Measurements from ENCODE around the gene HSF4. TPM values are rescaled to one million over a fixed set of nuclear protein-coding genes. Genes with fewer than 3 reads are reported as not detected.

HSF4 gene
- total RNA-seq, 1 experiment from 2014 or later: 2.2 TPM

DNA sequence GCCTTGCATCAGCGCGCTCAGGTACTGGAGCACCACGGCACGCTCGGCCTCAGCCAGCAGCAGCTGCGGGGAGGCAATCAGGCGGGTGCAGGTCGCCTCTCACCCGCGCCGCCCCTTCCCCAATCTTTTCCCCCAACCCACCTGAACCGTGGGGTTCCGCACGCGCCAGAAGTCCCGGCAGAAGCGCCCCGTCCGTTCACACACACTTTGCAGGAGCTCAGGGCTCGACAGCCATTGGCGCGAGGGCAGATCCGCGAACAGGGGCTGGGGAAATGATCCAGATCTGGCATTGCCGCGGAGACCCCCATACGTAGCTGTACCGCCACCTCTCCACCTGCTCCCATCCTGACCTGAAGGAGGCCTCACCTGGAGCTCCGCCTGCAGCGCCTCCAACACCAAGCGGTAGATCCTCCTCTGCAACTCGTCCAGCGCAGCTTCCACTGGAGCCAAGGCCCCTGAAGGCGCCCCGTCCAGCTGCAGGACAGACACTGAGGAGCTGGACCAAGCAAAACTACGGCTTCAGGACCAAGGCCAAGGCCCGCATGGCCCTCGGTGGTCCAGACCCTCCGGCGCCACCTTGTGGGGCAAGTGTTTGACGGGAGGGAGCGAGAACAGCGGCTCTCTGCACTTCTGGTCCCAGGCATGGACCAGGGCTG, 20.6 kb downstream of the HSF4 start (continued):
- TF ChIP-seq, protein P1, sequence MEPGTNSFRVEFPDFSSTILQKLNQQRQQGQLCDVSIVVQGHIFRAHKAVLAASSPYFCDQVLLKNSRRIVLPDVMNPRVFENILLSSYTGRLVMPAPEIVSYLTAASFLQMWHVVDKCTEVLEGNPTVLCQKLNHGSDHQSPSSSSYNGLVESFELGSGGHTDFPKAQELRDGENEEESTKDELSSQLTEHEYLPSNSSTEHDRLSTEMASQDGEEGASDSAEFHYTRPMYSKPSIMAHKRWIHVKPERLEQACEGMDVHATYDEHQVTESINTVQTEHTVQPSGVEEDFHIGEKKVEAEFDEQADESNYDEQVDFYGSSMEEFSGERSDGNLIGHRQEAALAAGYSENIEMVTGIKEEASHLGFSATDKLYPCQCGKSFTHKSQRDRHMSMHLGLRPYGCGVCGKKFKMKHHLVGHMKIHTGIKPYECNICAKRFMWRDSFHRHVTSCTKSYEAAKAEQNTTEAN (CRISPR knock-in tag; IDR thresholded peaks at IDR 0.05): no peak
- TF ChIP-seq, protein P2, sequence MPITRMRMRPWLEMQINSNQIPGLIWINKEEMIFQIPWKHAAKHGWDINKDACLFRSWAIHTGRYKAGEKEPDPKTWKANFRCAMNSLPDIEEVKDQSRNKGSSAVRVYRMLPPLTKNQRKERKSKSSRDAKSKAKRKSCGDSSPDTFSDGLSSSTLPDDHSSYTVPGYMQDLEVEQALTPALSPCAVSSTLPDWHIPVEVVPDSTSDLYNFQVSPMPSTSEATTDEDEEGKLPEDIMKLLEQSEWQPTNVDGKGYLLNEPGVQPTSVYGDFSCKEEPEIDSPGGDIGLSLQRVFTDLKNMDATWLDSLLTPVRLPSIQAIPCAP (CRISPR knock-in tag; IDR thresholded peaks at IDR 0.05): no peak
- TF ChIP-seq, protein P3, sequence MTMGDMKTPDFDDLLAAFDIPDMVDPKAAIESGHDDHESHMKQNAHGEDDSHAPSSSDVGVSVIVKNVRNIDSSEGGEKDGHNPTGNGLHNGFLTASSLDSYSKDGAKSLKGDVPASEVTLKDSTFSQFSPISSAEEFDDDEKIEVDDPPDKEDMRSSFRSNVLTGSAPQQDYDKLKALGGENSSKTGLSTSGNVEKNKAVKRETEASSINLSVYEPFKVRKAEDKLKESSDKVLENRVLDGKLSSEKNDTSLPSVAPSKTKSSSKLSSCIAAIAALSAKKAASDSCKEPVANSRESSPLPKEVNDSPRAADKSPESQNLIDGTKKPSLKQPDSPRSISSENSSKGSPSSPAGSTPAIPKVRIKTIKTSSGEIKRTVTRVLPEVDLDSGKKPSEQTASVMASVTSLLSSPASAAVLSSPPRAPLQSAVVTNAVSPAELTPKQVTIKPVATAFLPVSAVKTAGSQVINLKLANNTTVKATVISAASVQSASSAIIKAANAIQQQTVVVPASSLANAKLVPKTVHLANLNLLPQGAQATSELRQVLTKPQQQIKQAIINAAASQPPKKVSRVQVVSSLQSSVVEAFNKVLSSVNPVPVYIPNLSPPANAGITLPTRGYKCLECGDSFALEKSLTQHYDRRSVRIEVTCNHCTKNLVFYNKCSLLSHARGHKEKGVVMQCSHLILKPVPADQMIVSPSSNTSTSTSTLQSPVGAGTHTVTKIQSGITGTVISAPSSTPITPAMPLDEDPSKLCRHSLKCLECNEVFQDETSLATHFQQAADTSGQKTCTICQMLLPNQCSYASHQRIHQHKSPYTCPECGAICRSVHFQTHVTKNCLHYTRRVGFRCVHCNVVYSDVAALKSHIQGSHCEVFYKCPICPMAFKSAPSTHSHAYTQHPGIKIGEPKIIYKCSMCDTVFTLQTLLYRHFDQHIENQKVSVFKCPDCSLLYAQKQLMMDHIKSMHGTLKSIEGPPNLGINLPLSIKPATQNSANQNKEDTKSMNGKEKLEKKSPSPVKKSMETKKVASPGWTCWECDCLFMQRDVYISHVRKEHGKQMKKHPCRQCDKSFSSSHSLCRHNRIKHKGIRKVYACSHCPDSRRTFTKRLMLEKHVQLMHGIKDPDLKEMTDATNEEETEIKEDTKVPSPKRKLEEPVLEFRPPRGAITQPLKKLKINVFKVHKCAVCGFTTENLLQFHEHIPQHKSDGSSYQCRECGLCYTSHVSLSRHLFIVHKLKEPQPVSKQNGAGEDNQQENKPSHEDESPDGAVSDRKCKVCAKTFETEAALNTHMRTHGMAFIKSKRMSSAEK (CRISPR knock-in tag; IDR thresholded peaks at IDR 0.05; ENCODE audit: borderline replicate concordance): no peak
- no peak; the same call in 1 of the 2 replicates for TF ChIP-seq EMX1 (CRISPR knock-in tag; IDR thresholded peaks at IDR 0.05)
- TF ChIP-seq, protein P4, sequence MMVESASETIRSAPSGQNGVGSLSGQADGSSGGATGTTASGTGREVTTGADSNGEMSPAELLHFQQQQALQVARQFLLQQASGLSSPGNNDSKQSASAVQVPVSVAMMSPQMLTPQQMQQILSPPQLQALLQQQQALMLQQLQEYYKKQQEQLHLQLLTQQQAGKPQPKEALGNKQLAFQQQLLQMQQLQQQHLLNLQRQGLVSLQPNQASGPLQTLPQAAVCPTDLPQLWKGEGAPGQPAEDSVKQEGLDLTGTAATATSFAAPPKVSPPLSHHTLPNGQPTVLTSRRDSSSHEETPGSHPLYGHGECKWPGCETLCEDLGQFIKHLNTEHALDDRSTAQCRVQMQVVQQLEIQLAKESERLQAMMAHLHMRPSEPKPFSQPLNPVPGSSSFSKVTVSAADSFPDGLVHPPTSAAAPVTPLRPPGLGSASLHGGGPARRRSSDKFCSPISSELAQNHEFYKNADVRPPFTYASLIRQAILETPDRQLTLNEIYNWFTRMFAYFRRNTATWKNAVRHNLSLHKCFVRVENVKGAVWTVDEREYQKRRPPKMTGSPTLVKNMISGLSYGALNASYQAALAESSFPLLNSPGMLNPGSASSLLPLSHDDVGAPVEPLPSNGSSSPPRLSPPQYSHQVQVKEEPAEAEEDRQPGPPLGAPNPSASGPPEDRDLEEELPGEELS (CRISPR knock-in tag; IDR thresholded peaks at IDR 0.05): peak; percentile 93; the same call in 1 of the 2 replicates
- TF ChIP-seq, protein P5, sequence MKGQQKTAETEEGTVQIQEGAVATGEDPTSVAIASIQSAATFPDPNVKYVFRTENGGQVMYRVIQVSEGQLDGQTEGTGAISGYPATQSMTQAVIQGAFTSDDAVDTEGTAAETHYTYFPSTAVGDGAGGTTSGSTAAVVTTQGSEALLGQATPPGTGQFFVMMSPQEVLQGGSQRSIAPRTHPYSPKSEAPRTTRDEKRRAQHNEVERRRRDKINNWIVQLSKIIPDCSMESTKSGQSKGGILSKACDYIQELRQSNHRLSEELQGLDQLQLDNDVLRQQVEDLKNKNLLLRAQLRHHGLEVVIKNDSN (CRISPR knock-in tag; IDR thresholded peaks at IDR 0.05): peak; percentile 66; the same call in 1 of the 2 replicates
- TF ChIP-seq, protein P6, sequence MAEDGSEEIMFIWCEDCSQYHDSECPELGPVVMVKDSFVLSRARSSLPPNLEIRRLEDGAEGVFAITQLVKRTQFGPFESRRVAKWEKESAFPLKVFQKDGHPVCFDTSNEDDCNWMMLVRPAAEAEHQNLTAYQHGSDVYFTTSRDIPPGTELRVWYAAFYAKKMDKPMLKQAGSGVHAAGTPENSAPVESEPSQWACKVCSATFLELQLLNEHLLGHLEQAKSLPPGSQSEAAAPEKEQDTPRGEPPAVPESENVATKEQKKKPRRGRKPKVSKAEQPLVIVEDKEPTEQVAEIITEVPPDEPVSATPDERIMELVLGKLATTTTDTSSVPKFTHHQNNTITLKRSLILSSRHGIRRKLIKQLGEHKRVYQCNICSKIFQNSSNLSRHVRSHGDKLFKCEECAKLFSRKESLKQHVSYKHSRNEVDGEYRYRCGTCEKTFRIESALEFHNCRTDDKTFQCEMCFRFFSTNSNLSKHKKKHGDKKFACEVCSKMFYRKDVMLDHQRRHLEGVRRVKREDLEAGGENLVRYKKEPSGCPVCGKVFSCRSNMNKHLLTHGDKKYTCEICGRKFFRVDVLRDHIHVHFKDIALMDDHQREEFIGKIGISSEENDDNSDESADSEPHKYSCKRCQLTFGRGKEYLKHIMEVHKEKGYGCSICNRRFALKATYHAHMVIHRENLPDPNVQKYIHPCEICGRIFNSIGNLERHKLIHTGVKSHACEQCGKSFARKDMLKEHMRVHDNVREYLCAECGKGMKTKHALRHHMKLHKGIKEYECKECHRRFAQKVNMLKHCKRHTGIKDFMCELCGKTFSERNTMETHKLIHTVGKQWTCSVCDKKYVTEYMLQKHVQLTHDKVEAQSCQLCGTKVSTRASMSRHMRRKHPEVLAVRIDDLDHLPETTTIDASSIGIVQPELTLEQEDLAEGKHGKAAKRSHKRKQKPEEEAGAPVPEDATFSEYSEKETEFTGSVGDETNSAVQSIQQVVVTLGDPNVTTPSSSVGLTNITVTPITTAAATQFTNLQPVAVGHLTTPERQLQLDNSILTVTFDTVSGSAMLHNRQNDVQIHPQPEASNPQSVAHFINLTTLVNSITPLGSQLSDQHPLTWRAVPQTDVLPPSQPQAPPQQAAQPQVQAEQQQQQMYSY (CRISPR knock-in tag; IDR thresholded peaks at IDR 0.05): peak; percentile 81
- TF ChIP-seq, protein P7, sequence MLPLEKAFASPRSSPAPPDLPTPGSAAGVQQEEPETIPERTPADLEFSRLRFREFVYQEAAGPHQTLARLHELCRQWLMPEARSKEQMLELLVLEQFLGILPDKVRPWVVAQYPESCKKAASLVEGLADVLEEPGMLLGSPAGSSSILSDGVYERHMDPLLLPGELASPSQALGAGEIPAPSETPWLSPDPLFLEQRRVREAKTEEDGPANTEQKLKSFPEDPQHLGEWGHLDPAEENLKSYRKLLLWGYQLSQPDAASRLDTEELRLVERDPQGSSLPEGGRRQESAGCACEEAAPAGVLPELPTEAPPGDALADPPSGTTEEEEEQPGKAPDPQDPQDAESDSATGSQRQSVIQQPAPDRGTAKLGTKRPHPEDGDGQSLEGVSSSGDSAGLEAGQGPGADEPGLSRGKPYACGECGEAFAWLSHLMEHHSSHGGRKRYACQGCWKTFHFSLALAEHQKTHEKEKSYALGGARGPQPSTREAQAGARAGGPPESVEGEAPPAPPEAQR (CRISPR knock-in tag; IDR thresholded peaks at IDR 0.05): no peak
- no peak for TF ChIP-seq ZBTB21 (CRISPR knock-in tag; IDR thresholded peaks at IDR 0.05; ENCODE audit: borderline replicate concordance)
- no peak for TF ChIP-seq HMGA2 (CRISPR knock-in tag; IDR thresholded peaks at IDR 0.05)
- TF ChIP-seq, protein P8, sequence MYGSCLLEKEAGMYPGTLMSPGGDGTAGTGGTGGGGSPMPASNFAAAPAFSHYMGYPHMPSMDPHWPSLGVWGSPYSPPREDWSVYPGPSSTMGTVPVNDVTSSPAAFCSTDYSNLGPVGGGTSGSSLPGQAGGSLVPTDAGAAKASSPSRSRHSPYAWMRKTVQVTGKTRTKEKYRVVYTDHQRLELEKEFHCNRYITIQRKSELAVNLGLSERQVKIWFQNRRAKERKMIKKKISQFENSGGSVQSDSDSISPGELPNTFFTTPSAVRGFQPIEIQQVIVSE (CRISPR knock-in tag; IDR thresholded peaks at IDR 0.05; ENCODE audit: borderline replicate concordance): no peak
